Measurements from ENCODE around the gene XYLT1.

The XYLT1 gene

GRCh38 chr16:17265154-17265553 is 205.6 kb downstream of the XYLT1 start:
- Histone ChIP-seq H3K9ac (ENCODE audit: low read depth, low read length, poor library complexity, severe bottlenecking) (no peak overlapping the region), H2AFZ (ENCODE audit: low read length) (no peak overlapping the region), H3K36me3 (ENCODE audit: insufficient read depth, low read length) (peaks cover 7% of the 10 kb centered on the region; the same call in 1 of the 2 replicates), H3K27me3 (ENCODE audit: insufficient read depth, low read length, poor library complexity, severe bottlenecking) (no peaks in the 10 kb centered on the region), H3K4me1 (ENCODE audit: insufficient read depth, low read length, poor library complexity, severe bottlenecking) (peaks cover 9% of the 10 kb centered on the region), H3K79me2 (ENCODE audit: insufficient read depth, low read length) (peaks cover 94% of the 10 kb centered on the region), H3F3A (ENCODE audit: low read depth) (no peaks in the 10 kb centered on the region), H3K4me2 (ENCODE audit: low read depth, low read length, poor library complexity, severe bottlenecking) (no peak overlapping the region), H3K9me3 (ENCODE audit: insufficient read depth, low read depth, low read length) (no peaks in the 10 kb centered on the region), H4K20me1 (ENCODE audit: insufficient read depth, low read length, poor library complexity, severe bottlenecking) (peaks cover 63% of the 10 kb centered on the region), H3K4me3 (ENCODE audit: low read length, poor library complexity, severe bottlenecking) (no peak overlapping the region), H3K9me2 (replicated peaks; ENCODE audit: low read depth, low read length) (no peaks in the 10 kb centered on the region)
- no peak for TF ChIP-seq EZH2phosphoT487 (IDR thresholded peaks at IDR 0.05; ENCODE audit: borderline replicate concordance)
- TF ChIP-seq CTCF (conservative IDR thresholded peaks at IDR 0.05; ENCODE audit: low read length) = no peak

- H3K4me2 ChIP-seq (ENCODE audit: low read depth, low read length, poor library complexity, severe bottlenecking) = no peak overlapping the region
- peaks cover 94% of the 10 kb centered on the region for H3K79me2 ChIP-seq (ENCODE audit: insufficient read depth, low read length)
- H3K36me3 ChIP-seq (ENCODE audit: insufficient read depth, low read length) = peaks cover 39% of the 10 kb centered on the region; the same call in 1 of the 2 replicates
- no peaks in the 10 kb centered on the region for H3F3A ChIP-seq (ENCODE audit: low read depth)
- H3K4me3 ChIP-seq (ENCODE audit: low read length, poor library complexity, severe bottlenecking) = no peak overlapping the region
- H3K4me1 ChIP-seq (ENCODE audit: insufficient read depth, low read length, poor library complexity, severe bottlenecking) = peaks cover 9% of the 10 kb centered on the region
- no peak overlapping the region for H3K9ac ChIP-seq (ENCODE audit: low read depth, low read length, poor library complexity, severe bottlenecking)
- H2AFZ ChIP-seq (ENCODE audit: low read length) = no peak overlapping the region
- H4K20me1 ChIP-seq (ENCODE audit: insufficient read depth, low read length, poor library complexity, severe bottlenecking) = peaks cover 61% of the 10 kb centered on the region
- H3K9me2 ChIP-seq (replicated peaks; ENCODE audit: low read depth, low read length) = no peaks in the 10 kb centered on the region
- no peak for TF ChIP-seq EZH2phosphoT487 (IDR thresholded peaks at IDR 0.05; ENCODE audit: borderline replicate concordance)
- no peak for TF ChIP-seq CTCF (conservative IDR thresholded peaks at IDR 0.05; ENCODE audit: low read length)
- H3K27me3 ChIP-seq (ENCODE audit: insufficient read depth, low read length, poor library complexity, severe bottlenecking) = no peaks in the 10 kb centered on the region
- no peaks in the 10 kb centered on the region for H3K9me3 ChIP-seq (ENCODE audit: insufficient read depth, low read depth, low read length)
Observed at GRCh38 chr16:17261197-17261858, 209.4 kb downstream of the XYLT1 start.

GRCh38 chr16:17260276-17260849 is 210.4 kb downstream of the XYLT1 start:
- Histone ChIP-seq H3K4me1 (ENCODE audit: insufficient read depth, low read length, poor library complexity, severe bottlenecking) (peaks cover 9% of the 10 kb centered on the region), H3K36me3 (ENCODE audit: insufficient read depth, low read length) (peaks cover 48% of the 10 kb centered on the region; the same call in 1 of the 2 replicates), H3K9me3 (ENCODE audit: insufficient read depth, low read depth, low read length) (no peaks in the 10 kb centered on the region), H3K79me2 (ENCODE audit: insufficient read depth, low read length) (peaks cover 93% of the 10 kb centered on the region), H3K9me2 (replicated peaks; ENCODE audit: low read depth, low read length) (no peaks in the 10 kb centered on the region), H3K4me2 (ENCODE audit: low read depth, low read length, poor library complexity, severe bottlenecking) (no peak overlapping the region), H2AFZ (ENCODE audit: low read length) (no peak overlapping the region), H4K20me1 (ENCODE audit: insufficient read depth, low read length, poor library complexity, severe bottlenecking) (peaks cover 60% of the 10 kb centered on the region), H3K4me3 (ENCODE audit: low read length, poor library complexity, severe bottlenecking) (no peak overlapping the region), H3K9ac (ENCODE audit: low read depth, low read length, poor library complexity, severe bottlenecking) (no peak overlapping the region), H3K27me3 (ENCODE audit: insufficient read depth, low read length, poor library complexity, severe bottlenecking) (no peaks in the 10 kb centered on the region), H3F3A (ENCODE audit: low read depth) (no peaks in the 10 kb centered on the region)
- no peak for TF ChIP-seq CTCF (conservative IDR thresholded peaks at IDR 0.05; ENCODE audit: low read length)
- no peak for TF ChIP-seq EZH2phosphoT487 (IDR thresholded peaks at IDR 0.05; ENCODE audit: borderline replicate concordance)

Data from Loucy (cell line).